Ramos (cell line): ENCODE measurements around the gene LILRA1.
"Not testable (repeated sequence)": the region's sequence is repeated elsewhere in the genome, so short reads cannot be mapped to it uniquely, and the experiment has no call there.

Experiments
- in situ Hi-C: fragments of 300-500 bp; cut with MboI; formaldehyde crosslinking; loops from one replicate; pipeline ENCODE4 v1.14.3; 2022; ENCODE audit warnings: low sequenced_read_pairs; ENCODE audit not compliant: unreplicated experiment

The LILRA1 gene

DNA sequence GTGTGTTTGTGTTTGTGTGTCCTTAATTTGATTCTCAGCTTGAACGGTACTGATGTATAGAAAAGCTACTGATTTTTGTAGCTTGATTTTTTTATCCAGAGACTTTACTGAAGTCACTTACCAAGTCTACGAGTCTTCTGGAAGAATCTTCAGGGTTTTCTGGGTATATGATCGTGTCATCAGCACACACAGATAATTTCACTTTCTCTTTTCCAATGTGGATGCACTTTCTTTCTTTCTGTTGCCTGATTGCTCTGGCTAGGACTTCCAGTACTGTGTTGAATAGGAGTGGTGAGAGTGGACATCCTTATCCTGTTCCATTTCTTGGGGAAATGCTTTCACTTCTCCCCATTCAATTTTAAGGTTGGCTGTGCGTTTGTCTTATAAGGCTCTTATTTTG, 29.0 kb downstream of the LILRA1 start:
- in situ Hi-C loops, result no loop called here

GRCh38 chr19:54624234-54624633, 30.8 kb downstream of the LILRA1 start:
- in situ Hi-C loops, result not testable (repeated sequence)

- in situ Hi-C loops, result not testable (repeated sequence)
Observed at GRCh38 chr19:54624934-54625730, 31.7 kb downstream of the LILRA1 start.

DNA sequence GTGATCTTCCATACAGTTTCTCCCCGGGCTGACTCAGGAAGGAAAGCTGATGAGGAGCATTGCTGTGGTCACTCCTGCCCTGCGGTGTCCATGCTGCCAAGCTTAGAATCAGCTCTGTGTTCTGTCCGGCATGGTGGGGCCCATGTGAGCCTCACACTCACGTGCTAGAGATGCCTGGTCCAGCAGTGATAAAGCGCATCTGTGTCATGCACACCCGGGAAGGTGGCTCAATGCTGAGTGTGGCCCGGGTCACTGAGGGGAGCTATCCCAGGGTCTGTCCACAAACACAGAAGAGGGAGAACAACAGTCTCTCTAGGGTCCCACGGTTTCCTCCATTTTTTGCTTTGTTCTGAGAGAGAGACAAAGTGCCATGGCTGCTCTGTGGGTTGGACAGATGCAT, 33.3 kb downstream of the LILRA1 start:
- in situ Hi-C loops, result no loop called here

GRCh38 chr19:54627912-54628311, 34.5 kb downstream of the LILRA1 start:
- in situ Hi-C loops, result not testable (repeated sequence)

DNA sequence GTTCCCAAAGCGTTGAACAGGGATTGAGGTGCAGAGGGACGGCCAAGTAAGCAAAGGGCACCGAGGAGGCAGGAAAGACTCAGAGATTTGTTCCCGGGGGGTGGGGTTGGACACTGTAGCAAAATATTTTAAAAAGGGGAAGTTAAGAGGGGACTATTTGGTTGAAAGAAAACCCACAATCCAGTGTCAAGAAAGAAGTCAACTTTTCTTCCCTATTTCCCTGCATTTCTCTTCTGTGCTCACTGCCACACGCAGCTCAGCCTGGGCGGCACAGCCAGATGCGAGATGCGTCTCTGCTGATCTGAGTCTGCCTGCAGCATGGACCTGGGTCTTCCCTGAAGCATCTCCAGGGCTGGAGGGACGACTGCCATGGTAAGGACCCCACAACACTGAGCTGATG, 36.8 kb downstream of the LILRA1 start, which contains the start of gene LILRB1:
TSS of gene LILRB1 (plus strand) at position 223 of the 400 bp plus-strand sequence. CDS start 590 bp downstream, outside the sequence.
- in situ Hi-C loops, result loop anchor here (5.0 kb wide), 1 partner anchor 333 kb away; no protein-coding TSS in a partner anchor

DNA sequence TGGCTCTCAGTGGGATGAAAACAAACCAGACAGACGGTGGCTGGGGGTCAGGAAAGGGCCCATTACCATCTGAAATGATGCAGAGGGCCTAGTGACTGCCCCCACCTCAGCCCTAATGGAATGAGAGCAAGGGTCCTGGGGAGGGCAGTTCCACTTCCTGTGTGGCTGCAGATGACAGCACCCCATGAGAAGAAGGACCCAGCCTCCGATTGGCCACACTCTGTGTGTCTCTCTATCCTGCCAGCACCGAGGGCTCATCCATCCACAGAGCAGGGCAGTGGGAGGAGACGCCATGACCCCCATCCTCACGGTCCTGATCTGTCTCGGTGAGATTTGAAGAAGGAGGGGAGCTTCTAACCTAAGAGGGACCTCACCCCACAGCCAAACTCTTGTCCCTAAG, 37.4 kb downstream of the LILRA1 start:
- in situ Hi-C loops, result loop anchor here (5.0 kb wide), 1 partner anchor 333 kb away; no protein-coding TSS in a partner anchor

DNA sequence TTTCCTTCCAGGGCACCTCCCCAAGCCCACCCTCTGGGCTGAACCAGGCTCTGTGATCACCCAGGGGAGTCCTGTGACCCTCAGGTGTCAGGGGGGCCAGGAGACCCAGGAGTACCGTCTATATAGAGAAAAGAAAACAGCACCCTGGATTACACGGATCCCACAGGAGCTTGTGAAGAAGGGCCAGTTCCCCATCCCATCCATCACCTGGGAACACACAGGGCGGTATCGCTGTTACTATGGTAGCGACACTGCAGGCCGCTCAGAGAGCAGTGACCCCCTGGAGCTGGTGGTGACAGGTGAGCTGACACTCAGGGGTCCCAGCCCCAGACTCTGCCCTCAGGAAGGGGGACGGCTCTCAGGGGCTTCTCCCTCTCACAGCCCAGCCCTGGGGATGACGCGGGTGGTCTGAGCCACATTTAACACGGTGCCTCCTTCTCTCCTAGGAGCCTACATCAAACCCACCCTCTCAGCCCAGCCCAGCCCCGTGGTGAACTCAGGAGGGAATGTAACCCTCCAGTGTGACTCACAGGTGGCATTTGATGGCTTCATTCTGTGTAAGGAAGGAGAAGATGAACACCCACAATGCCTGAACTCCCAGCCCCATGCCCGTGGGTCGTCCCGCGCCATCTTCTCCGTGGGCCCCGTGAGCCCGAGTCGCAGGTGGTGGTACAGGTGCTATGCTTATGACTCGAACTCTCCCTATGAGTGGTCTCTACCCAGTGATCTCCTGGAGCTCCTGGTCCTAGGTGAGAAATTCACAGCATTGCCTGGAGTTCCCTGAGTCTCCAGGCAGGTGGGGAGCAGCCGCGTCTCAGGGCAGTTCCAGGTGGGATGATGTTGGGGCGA, 38.3 kb downstream of the LILRA1 start:
- in situ Hi-C loops, result loop anchor here (5.0 kb wide), 1 partner anchor 334 kb away; no protein-coding TSS in a partner anchor

DNA sequence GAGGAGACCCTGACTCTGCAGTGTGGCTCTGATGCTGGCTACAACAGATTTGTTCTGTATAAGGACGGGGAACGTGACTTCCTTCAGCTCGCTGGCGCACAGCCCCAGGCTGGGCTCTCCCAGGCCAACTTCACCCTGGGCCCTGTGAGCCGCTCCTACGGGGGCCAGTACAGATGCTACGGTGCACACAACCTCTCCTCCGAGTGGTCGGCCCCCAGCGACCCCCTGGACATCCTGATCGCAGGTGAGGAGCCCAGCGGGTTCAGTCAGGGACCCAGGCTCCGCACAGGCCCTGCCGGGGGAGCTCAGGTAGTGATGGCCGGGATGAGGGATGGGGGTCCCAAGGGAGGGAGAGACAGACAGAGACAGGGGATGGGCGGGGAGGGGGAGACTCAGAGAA, 39.1 kb downstream of the LILRA1 start:
- in situ Hi-C loops, result loop anchor here (5.0 kb wide), 1 partner anchor 335 kb away; no protein-coding TSS in a partner anchor

DNA sequence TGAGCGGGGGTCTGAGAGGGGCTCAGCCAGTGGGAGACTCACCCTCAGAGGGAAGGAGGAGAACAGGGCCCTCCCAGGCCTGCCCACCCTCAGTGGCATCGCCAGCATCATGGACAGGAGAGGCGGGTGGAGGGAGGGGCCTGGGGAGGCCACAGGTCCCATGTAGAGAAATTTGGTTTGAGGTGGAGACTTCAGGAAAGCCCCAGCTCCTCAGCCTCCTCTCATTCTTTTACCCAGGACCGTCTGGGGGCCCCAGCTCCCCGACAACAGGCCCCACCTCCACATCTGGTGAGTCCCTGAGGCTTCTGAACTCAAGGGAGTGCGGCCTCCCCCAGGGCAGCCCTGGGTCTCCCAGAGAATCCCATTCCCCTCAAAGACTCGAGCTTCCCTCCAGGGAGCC, 40.0 kb downstream of the LILRA1 start:
- in situ Hi-C loops, result loop anchor here (5.0 kb wide), 1 partner anchor 336 kb away; no protein-coding TSS in a partner anchor

- in situ Hi-C loops, result not testable (repeated sequence)
Observed at GRCh38 chr19:54636081-54636480, 42.6 kb downstream of the LILRA1 start.

- in situ Hi-C loops, result no loop called here
Observed at GRCh38 chr19:54638683-54639082, 45.3 kb downstream of the LILRA1 start.

DNA sequence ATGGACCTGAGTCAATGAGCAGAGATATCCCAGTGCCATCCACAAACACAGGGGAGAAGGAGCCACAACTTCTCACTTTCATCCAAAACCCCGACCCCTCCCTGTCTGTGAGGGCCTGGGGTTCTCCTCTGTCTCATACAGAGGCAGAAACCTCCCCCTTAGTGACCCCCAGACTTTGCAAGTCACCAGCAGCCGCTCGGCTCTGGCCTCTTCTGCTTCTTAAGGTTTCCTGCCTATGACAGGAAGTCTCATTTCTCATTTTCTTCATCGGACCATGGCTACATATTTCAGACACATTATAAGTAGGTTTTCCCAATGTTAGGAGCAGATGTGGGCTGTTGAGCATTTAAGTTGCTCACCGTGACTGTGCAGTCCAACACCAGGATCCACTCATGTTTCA, 49.5 kb downstream of the LILRA1 start:
- in situ Hi-C loops, result not testable (repeated sequence)

GRCh38 chr19:54643583-54643982, 50.2 kb downstream of the LILRA1 start:
- in situ Hi-C loops, result not testable (repeated sequence)

GRCh38 chr19:54644056-54644455, 50.6 kb downstream of the LILRA1 start:
- in situ Hi-C loops, result no loop called here

DNA sequence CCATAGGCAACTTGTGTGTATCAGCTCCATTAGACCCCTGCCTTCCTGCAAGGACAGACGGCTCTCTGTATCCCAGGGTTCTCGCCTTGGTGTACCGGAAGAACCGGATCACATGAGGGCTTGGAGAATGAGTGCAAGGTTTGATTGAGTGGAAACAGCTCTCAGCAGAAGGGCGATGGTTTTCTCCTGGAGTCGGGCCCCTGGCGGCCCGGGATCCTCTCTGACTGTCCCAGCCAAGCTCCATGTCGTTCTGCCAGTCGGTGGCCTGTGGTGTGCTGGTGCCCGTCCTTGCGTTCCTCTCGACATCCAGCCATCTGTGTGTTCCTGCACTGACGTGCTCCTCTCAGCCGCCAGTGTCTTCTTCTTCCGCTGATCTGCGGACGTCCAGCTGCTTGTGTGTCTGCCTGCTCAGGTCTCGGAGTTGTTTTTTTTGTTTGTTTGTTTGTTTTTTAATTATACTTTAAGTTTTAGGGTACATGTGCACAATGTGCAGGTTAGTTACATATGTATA, 53.0 kb downstream of the LILRA1 start:
- in situ Hi-C loops, result no loop called here

GRCh38 chr19:54648129-54648528, 54.7 kb downstream of the LILRA1 start:
- in situ Hi-C loops, result no loop called here

GRCh38 chr19:54650108-54650655, 56.8 kb downstream of the LILRA1 start:
- in situ Hi-C loops, result no loop called here
